GM18505 (cell line): ENCODE measurements around the gene MAN2B1.

Source experiments
- ATAC-seq: cut with Tn5 transposase; IDR thresholded peaks from one replicate; pipeline ENCODE4 v1.9.1; 2021; ENCODE audit not compliant: unreplicated experiment
- POLR2A ChIP-seq: IDR thresholded peaks from 4 replicates; pipeline ENCODE4 v1.6.1; 2011; ENCODE audit warnings: borderline replicate concordance; ENCODE audit not compliant: insufficient read depth, insufficient read length; ENCODE audit errors: extremely low read depth

The MAN2B1 gene

GRCh38 chr19:12596927-12597548 lies 69.5 kb downstream of the MAN2B1 start:
- TF ChIP-seq POLR2A, result no peak
- no peak for ATAC-seq
